ENCODE measurements around the gene AP1S1.
"Not testable (repeated sequence)": the region's sequence is repeated elsewhere in the genome, so short reads cannot be mapped to it uniquely, and the experiment has no call there.

The AP1S1 gene

DNA sequence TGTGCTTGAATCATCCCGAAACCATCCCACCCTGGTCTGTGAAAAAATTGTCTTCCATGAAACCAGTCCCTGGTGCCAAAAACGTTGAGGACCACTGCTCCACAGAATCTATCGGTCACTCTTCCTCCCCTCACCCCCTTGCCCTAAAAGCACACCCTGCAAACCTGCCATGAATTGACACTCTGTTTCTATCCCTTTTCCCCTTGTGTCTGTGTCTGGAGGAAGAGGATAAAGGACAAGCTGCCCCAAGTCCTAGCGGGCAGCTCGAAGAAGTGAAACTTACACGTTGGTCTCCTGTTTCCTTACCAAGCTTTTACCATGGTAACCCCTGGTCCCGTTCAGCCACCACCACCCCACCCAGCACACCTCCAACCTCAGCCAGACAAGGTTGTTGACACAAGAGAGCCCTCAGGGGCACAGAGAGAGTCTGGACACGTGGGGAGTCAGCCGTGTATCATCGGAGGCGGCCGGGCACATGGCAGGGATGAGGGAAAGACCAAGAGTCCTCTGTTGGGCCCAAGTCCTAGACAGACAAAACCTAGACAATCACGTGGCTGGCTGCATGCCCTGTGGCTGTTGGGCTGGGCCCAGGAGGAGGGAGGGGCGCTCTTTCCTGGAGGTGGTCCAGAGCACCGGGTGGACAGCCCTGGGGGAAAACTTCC, 28.2 kb upstream of the AP1S1 start:
- no peak for DNase-seq (ENCODE audit: low read depth in 2 of 2)

GRCh38 chr7:101126651-101127459, 27.4 kb upstream of the AP1S1 start, which contains the start of gene SERPINE1:
Gene SERPINE1, plus strand, starts transcription at chr7:101127104. Its CDS starts 1,290 bp downstream, at chr7:101128394.
- peak in 1 of 2 donors; percentile 13 for DNase-seq (ENCODE audit: low read depth in 2 of 2)

- no peak for DNase-seq (ENCODE audit: low read depth in 2 of 2)
Measured at GRCh38 chr7:101127460-101128039, 26.7 kb upstream of the AP1S1 start.

- DNase-seq (ENCODE audit: low read depth in 2 of 2) = no peak
Measured at GRCh38 chr7:101128040-101128834, 26.0 kb upstream of the AP1S1 start.

DNA sequence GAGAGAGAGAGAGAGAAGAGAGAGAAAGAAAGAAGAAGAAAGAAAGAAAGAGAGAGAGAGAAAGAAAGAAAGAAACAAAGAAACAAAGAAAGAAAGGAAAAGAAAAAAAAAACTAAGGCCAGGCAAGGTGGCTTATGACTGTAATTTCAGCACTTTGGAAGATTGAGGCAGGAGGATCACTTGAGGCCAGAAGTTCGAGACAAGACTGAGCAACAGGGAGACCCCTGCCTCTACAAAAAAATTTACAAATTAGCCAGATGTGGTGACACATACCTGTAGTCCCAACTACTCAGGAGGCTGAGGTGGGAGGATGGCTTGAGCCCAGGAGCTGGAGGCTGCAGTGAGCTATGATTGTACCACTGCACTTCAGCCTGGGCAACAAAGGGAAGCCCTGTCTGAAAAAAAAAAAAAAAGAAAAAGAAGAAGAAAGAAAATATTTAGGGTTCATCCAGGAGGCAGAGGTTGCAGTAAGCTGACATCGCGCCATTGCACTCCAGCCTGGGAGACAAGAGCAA, 24.6 kb upstream of the AP1S1 start:
- DNase-seq (ENCODE audit: low read depth in 2 of 2) = no peak

DNA sequence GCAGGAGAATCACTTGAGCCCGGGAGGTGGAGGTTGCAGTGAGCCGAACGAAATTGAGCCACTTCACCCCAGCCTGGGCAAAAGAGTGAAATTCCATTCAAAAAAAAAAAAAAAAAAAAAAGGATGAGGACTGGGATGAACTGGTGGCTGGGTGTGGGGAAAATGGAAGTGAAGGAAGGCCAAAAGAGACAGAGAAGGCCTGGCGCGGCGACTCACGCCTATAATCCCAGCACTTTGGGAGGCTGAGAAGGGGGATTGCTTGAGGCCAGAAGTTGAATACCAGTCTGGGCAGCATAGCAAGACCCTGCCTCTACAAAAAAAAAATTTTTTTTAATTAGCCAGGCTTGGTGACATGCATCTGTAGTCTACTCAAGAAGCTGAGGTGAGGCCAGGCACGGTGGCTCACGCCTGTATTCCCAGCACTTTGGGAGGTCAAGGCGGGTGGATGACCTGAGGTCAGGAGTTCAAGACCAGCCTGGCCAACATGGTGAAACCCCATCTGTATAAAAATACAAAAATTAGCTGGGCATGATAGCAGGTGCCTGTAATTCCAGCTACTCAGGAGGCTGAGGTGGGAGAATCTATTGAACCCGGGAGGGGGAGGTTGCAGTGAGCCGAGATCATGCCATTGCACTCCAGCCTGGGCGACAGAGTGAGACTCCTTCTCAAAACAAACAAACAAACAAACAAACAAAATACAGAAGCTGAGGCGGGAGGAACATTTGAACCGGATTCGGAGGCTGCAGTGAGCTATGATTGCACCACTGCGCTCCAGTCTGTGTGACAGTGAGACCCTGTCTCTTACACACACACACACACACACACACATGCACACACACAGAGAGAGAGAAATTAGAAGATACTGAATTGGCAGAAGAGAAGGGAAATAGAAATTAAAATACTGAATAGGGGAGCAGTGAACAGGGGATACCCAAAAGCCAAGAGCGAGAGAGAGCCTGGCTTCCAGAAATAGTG, 21.4 kb upstream of the AP1S1 start:
- DNase-seq (ENCODE audit: low read depth in 2 of 2) = not testable (repeated sequence)

- DNase-seq (ENCODE audit: low read depth in 2 of 2) = no peak
Measured at GRCh38 chr7:101133621-101134398, 20.5 kb upstream of the AP1S1 start.

DNA sequence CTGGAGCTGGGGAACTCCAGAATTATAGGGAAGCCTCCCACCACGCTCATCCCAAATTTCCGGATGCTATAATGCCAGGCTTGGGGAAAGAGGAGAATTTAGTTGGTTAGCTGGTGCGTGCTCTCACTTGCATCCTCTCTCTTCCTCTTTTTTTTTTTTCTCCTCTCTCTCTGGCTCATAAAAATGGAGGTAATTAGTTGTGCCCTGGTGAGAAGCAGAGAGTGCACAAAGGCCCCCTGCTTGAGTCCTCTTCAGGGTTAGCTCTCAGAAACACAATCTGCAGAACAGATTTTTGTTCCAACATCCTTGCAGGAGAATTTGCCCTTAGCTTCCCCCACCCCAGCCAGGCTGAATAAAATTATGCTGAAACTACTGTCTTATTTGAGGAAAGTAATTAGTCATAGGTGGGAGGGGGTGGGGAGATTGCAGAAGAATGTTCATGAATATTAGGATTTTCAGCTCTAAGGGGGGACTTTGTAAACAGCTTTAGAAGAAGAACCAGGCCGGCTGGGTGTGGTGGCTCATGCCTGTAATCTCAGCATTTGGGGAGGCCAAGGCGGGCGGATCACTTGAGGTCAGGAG, 19.8 kb upstream of the AP1S1 start:
- DNase-seq (ENCODE audit: low read depth in 2 of 2) = no peak

- no peak for DNase-seq (ENCODE audit: low read depth in 2 of 2)
Measured at GRCh38 chr7:101137651-101138212, 16.5 kb upstream of the AP1S1 start.

GRCh38 chr7:101138213-101138870, 15.9 kb upstream of the AP1S1 start:
- peak; percentile 77 to 84 for DNase-seq (ENCODE audit: low read depth in 2 of 2)

- no peak for DNase-seq (ENCODE audit: low read depth in 2 of 2)
Measured at GRCh38 chr7:101140339-101140699, 14.0 kb upstream of the AP1S1 start.

DNA sequence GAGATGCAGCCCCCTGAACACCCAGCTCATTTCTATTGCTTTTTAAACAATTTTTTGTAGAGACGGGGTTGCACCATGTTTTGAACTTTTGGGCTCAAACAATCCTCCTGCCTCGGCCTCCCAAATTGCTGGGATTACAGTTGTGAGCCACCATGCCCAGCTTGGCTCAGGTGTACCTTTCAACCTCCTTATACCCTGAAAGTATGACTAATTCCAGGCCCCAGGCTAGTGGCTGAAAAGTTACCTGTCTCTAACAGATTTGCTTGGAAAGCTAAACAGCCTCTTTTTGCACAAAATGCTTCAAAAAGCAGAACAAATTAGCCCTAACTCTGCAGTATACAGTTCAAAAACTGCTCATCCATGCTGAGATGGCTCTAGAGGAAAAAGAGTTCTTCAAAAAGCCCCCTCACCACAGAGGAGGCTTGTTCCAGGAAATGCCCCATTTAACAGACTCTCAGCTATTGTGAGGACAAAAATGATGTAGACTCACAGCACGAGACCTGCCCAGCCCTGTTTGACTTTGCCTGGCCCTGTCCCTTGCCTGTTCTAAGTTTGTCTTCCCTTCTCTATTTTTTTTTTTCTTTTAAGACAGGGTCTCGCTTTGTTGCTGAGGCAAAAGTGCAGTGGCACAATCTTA, 13.4 kb upstream of the AP1S1 start:
- DNase-seq (ENCODE audit: low read depth in 2 of 2) = no peak

GRCh38 chr7:101151908-101152651, 2.2 kb upstream of the AP1S1 start:
- DNase-seq (ENCODE audit: low read depth in 2 of 2) = no peak

DNA sequence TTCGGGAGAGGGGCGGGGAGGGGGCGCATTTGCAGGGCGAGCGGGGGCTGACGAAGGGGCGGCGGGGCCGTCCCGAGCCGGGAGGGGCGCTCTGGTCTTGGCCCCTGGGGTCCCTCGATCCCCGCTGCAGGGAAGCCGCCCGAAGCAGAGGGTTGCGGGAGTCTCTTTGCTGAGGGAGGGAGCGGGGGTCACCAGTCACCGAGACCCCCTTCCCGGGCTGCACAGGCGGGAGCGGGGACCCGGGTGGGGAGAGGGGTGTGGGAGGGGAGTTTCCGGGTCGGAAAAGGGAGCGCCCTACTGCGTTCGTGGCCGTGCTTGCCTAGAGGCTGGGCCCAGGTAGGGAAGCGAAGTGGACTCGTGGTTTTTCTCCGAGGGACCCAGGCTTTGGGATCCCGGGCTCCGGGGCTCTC, 422 bp downstream of the AP1S1 start:
- no peak for DNase-seq (ENCODE audit: low read depth in 2 of 2)

DNA sequence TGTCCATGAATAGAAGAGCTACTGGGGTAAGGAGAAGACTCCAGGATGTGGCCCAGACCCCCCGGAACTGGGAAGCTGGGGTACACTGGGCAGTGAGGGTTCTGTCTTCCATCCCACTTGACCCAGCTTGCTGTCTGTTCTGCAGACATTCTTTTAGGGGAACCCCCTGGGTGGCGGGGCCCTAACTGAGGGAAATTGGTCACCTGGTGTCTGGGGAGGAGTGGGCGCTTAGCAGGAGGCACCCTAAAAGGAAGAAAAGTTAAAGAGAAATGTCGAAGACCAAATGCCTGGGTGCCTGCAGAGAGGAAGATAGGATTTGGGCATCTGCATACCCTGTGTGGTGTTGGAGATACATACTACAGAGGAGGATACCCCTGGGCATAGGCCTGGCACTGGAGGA, 1.0 kb downstream of the AP1S1 start:
- no peak for DNase-seq (ENCODE audit: low read depth in 2 of 2)

- DNase-seq (ENCODE audit: low read depth in 2 of 2) = no peak
Measured at GRCh38 chr7:101156277-101156676, 2.0 kb downstream of the AP1S1 start.

DNA sequence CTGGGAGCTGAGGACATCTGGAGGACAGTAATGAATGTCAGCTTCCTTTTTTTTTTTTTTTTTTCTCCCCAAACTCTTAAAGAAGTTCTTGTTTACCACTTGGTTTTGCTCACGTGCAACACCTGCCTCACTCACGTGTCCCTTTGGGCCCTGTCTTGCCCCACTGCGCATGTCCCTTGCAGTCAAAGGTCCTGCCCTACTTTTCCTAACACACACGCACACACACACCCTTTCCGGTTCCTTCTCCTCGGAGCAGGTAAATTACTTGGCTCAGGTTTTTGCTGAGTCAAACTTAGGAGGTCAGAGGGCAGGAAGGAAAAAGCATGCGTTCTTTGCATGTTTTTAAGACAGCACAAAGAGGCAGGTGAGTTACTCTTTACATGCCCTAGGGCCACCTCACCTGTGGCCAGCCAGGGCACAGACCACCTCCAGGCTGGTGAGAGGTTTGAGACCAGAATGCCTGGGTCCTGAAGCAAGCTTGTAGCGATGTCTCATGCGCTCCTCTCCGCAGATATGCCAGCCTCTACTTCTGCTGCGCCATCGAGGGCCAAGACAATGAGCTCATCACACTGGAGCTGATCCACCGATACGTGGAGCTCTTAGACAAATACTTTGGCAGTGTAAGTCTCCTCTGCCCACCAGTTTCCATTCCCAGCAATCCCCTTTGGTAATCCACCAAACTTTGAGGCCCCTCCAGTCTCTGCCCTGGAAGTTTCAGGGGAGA, 2.8 kb downstream of the AP1S1 start:
- DNase-seq (ENCODE audit: low read depth in 2 of 2) = no peak

All from stimulated activated CD4-positive, alpha-beta T cell treated with anti-CD3 and anti-CD28 coated beads, Interleukin-4, amount 100 ng/mL, for 48 hours (primary cell).